Uterus (tissue), 2 donors: ENCODE data around the gene KCNMB2.

ENCODE experiments used
- CTCF ChIP-seq, 4 experiments: fragments of 200-600 bp in 2 of 4; fragments of 450-650 bp in 2 of 4; sonication (generic) in 2 of 4; IDR thresholded peaks; one replicate each; pipeline ENCODE4 v1.5.1; 2016 to 2019; ENCODE audit warnings: antibody characterized with exemption in 4 of 4, mild to moderate bottlenecking in 2 of 4, moderate library complexity in 1 of 4
- POLR2A ChIP-seq, 2 donors: fragments of 450-650 bp; IDR thresholded peaks; one replicate each; pipeline ENCODE4 v1.6.1; 2016; ENCODE audit warnings: antibody characterized with exemption in 2 of 2, mild to moderate bottlenecking in 1 of 2, moderate library complexity in 1 of 2

GRCh38 chr3:178646186-178646862, 110.1 kb downstream of the KCNMB2 start:
- TF ChIP-seq CTCF (IDR thresholded peaks at IDR 0.05): no peak
- TF ChIP-seq POLR2A (IDR thresholded peaks at IDR 0.05): no peak
